Measurements from ENCODE around the gene FBLN2. TPM values are rescaled to one million over a fixed set of nuclear protein-coding genes. Genes with fewer than 3 reads are reported as not detected.

The FBLN2 gene
- total and polyA plus RNA-seq, 8 donors: 1.8 to 143 (median 11.9) TPM

DNA sequence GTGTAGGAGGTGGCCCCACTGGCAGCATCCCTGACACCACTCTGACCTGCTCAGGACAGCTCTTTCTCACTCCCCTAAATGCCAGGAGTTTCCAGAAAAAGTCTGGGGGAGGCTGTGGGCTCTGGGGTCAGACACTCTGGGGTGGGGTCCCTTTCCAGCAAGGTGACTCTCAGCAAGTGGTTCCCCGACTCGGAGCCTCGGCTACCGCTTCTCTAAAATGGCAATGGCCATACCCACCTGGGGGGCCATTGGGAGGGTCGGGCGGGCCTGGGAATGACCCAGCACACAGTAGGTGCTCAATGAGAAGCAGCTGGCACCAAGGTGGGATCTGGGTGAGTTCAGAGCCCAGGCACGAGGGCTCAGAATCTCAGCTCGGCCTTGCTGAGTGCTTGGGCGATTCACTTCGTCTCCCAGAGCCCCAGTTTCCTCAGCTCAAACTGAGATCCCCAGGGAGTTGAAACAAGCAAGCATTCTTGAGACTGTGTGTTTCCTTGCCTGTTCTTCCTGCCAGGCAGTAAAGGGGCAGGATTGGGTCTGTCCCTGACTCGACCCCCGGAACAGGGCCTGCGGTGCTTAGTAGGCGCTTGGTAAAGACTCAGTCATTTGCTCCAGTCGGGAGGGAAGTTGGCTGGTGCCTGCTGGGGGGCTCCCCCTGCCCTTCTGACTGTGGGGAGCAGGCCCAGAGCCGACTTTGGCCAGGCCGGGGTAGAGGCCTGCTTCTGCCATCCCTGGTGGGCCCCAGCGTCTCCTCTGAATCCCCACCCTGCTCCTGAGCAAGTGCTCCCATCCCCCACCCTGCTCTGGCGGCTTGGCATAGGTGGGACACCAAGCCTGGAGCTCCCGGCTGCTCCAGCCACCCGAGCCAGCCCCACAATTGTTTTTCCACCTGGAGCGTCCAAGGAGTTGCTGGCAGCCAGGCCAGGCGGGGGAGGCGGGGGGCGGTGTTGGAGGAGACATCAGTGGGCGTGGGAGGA is 32.9 kb upstream of the FBLN2 start:
- peak overlapping the region in 1 of 5 donors; percentile 3 for H3K27ac ChIP-seq
- intact Hi-C loops (cut with DNase I; ENCODE audit: low total_unique reads): no loop called here
- H3K4me1 ChIP-seq: peaks cover 0 to 3% (median 0%) of the 10 kb centered on the region in 4 donors
- H3K9me3 ChIP-seq: no peaks in the 10 kb centered on the region
- WGBS, 5 donors: 82 to 87% (median 85%) methylated on average over 16 to 26 of the region's 26 CpGs
- no peak overlapping the region for H3K4me3 ChIP-seq
- no peak for TF ChIP-seq POLR2A (IDR thresholded peaks at IDR 0.05)
- no peak for TF ChIP-seq EP300 (IDR thresholded peaks at IDR 0.05)
- no peak for TF ChIP-seq POLR2AphosphoS5 (IDR thresholded peaks at IDR 0.05)
- TF ChIP-seq, protein P1, sequence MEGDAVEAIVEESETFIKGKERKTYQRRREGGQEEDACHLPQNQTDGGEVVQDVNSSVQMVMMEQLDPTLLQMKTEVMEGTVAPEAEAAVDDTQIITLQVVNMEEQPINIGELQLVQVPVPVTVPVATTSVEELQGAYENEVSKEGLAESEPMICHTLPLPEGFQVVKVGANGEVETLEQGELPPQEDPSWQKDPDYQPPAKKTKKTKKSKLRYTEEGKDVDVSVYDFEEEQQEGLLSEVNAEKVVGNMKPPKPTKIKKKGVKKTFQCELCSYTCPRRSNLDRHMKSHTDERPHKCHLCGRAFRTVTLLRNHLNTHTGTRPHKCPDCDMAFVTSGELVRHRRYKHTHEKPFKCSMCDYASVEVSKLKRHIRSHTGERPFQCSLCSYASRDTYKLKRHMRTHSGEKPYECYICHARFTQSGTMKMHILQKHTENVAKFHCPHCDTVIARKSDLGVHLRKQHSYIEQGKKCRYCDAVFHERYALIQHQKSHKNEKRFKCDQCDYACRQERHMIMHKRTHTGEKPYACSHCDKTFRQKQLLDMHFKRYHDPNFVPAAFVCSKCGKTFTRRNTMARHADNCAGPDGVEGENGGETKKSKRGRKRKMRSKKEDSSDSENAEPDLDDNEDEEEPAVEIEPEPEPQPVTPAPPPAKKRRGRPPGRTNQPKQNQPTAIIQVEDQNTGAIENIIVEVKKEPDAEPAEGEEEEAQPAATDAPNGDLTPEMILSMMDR (IDR thresholded peaks at IDR 0.05): no peak
- H3K27me3 ChIP-seq: peaks cover 0 to 4% (median 0%) of the 10 kb centered on the region in 3 donors
- no peak for DNase-seq
- H3K36me3 ChIP-seq: no peaks in the 10 kb centered on the region

DNA sequence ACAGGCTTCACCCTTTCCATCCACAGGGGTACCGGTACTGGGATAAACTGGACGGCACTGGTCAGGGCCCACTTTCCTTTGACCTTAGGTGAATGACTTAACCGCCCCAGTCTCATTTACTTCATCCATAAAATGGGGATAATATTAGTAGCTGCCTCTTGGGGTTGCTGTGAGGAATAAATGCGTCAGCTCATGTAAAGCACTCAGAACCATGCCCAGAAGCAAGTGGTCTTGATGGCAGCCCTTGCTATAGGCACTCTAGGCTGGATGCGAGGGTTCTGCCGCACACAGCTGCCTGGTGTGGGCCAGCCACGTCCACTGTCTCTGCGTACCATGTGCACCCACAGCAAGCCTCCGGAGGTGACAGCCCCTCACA is 32.2 kb upstream of the FBLN2 start:
- Histone ChIP-seq H3K4me3 (no peak overlapping the region), H3K27ac (peak overlapping the region in 1 of 5 donors; percentile 3), H3K27me3 (peaks cover 0 to 4% (median 0%) of the 10 kb centered on the region in 3 donors), H3K36me3 (no peaks in the 10 kb centered on the region), H3K9me3 (no peaks in the 10 kb centered on the region), H3K4me1 (peaks cover 0 to 3% (median 0%) of the 10 kb centered on the region in 4 donors)
- DNase-seq: no peak
- intact Hi-C loops (cut with DNase I; ENCODE audit: low total_unique reads): no loop called here
- TF ChIP-seq, protein P1 (IDR thresholded peaks at IDR 0.05): no peak
- TF ChIP-seq POLR2A (IDR thresholded peaks at IDR 0.05): no peak
- no peak for TF ChIP-seq POLR2AphosphoS5 (IDR thresholded peaks at IDR 0.05)
- TF ChIP-seq EP300 (IDR thresholded peaks at IDR 0.05): no peak
- WGBS, 5 donors: 86 to 95% (median 94%) methylated on average over 9 of the region's 9 CpGs

DNA sequence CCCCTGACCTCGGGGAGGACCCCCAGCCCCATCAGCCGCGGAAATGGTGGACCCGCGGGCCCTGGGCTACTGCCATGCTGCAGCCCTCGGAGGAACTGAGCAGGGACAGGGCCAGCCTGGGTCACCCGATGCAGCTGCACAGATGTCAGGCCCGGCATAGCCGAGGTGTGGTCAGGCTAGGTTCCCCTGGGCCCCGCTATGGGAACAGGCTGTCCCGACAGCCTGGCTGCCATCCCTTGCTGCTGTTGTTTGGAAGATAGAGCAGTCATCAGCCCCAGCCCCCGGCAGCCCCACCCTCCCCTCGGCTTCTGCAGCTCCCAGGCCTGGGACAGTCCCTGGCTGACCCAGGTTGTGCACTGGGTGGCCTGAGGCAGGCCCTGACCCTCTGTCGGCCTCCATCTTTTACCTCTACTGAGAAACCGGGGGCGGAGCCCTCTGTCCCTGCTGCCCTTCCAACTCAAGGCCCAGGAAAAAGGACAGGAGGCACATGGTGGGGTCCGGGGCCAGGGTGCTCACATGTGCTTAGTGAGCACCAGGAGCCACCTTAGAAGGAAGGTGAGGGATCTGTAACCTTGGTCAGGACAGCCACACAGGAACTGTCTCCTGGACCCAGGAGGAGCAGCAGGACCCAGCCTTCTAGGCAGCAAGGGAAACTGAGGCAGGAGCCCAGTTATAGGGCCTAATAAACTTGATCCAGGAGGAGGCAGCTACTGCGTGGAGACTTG is 31.5 kb upstream of the FBLN2 start:
- H3K36me3 ChIP-seq: no peaks in the 10 kb centered on the region
- no peak for DNase-seq
- H3K4me1 ChIP-seq: peaks cover 0 to 3% (median 0%) of the 10 kb centered on the region in 4 donors
- TF ChIP-seq POLR2AphosphoS5 (IDR thresholded peaks at IDR 0.05) (no peak), POLR2A (IDR thresholded peaks at IDR 0.05) (no peak), EP300 (IDR thresholded peaks at IDR 0.05) (no peak)
- TF ChIP-seq, protein P1 (IDR thresholded peaks at IDR 0.05): no peak
- no peak overlapping the region for H3K4me3 ChIP-seq
- peaks cover 0 to 4% (median 0%) of the 10 kb centered on the region in 3 donors for H3K27me3 ChIP-seq
- no peaks in the 10 kb centered on the region for H3K9me3 ChIP-seq
- intact Hi-C loops (cut with DNase I; ENCODE audit: low total_unique reads): no loop called here
- no peak overlapping the region for H3K27ac ChIP-seq
- WGBS, 5 donors: 68 to 84% (median 69%) methylated on average over 6 to 18 of the region's 18 CpGs

DNA sequence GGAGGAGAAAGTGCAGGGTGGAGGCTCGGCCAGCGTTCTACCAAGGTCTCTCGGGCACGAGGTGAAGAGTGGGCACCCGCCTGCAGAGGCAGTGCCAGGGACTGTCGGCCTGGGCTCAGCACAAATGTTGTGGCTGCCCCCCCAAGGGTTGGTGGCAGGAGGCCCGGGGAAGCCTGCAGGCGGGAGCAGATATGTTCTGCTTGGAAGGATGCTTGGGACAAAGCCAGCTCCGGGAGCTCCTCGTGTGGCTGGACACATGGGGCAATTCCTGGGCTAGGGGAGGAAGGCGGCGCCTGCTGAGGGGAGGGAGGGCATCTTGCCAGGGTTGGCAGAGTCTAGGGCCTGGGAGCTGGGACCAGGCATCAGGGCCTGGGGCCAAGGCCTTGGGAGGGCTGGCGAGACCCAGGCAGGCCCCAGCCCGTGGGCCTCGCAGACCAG is 30.4 kb upstream of the FBLN2 start:
- peak in 1 of 2 donors; percentile 69 for DNase-seq
- TF ChIP-seq POLR2A (IDR thresholded peaks at IDR 0.05) (no peak), POLR2AphosphoS5 (IDR thresholded peaks at IDR 0.05) (no peak)
- Histone ChIP-seq H3K27me3 (peaks cover 0 to 4% (median 0%) of the 10 kb centered on the region in 3 donors), H3K4me1 (peaks cover 0 to 3% (median 0%) of the 10 kb centered on the region in 4 donors), H3K4me3 (no peak overlapping the region), H3K36me3 (no peaks in the 10 kb centered on the region), H3K27ac (no peak overlapping the region), H3K9me3 (no peaks in the 10 kb centered on the region)
- 72 to 83% (median 79%) methylated on average over 7 to 15 of the region's 15 CpGs for WGBS, 5 donors
- intact Hi-C loops (cut with DNase I; ENCODE audit: low total_unique reads): no loop called here
